Esophagus squamous epithelium (tissue), 4 donors: ENCODE results near the gene SPDYE2.
"Not testable (repeated sequence)": the region's sequence is repeated elsewhere in the genome, so short reads cannot be mapped to it uniquely, and the experiment has no call there.

Source experiments
- POLR2A ChIP-seq, 4 donors: fragments of 450-650 bp; IDR thresholded peaks; one replicate each; pipeline ENCODE4 v1.6.1; 2017; ENCODE audit warnings: antibody characterized with exemption in 4 of 4, mild to moderate bottlenecking in 4 of 4, moderate library complexity in 3 of 4
- TF ChIP-seq, protein P1 (sequence below), 6 experiments: fragments of 450-650 bp in 4 of 6; fragments of 200-600 bp in 2 of 6; sonication (generic) in 2 of 6; IDR thresholded peaks; one replicate each; pipeline ENCODE4 v1.5.1; 2016 to 2019; ENCODE audit warnings: antibody characterized with exemption in 6 of 6, mild to moderate bottlenecking in 4 of 6, moderate library complexity in 4 of 6

DNA sequence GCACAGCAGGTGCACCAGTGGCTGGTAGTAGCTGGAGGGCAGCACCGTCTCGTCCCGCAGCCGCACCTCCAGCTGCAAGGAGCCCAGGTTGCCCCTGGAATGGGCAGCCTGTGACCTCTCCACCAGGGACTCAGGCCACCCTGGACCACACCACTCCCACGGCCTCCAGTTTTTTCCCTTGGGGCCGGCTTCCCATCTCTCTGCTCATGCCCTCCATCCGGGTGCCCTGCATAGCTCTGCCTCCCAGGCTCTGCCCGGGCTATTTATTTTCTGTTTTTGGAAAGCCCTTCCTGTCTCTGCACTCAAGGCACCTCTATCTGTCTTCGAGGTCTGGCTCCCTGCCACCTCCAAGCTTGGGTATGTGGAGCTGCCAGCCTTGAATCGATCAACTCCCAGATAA lies 45.0 kb downstream of the SPDYE2 start:
- TF ChIP-seq, protein P1, sequence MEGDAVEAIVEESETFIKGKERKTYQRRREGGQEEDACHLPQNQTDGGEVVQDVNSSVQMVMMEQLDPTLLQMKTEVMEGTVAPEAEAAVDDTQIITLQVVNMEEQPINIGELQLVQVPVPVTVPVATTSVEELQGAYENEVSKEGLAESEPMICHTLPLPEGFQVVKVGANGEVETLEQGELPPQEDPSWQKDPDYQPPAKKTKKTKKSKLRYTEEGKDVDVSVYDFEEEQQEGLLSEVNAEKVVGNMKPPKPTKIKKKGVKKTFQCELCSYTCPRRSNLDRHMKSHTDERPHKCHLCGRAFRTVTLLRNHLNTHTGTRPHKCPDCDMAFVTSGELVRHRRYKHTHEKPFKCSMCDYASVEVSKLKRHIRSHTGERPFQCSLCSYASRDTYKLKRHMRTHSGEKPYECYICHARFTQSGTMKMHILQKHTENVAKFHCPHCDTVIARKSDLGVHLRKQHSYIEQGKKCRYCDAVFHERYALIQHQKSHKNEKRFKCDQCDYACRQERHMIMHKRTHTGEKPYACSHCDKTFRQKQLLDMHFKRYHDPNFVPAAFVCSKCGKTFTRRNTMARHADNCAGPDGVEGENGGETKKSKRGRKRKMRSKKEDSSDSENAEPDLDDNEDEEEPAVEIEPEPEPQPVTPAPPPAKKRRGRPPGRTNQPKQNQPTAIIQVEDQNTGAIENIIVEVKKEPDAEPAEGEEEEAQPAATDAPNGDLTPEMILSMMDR (IDR thresholded peaks at IDR 0.05): not testable (repeated sequence)
- not testable (repeated sequence) for TF ChIP-seq POLR2A (IDR thresholded peaks at IDR 0.05)
